ENCODE measurements around the gene LENEP.

GRCh38 chr1:155037851-155038441 is 44.6 kb downstream of the LENEP start:
- no peak for TF ChIP-seq EZH2phosphoT487 (IDR thresholded peaks at IDR 0.05; ENCODE audit: insufficient read depth, low read depth)
- no peak for TF ChIP-seq EZH2 (IDR thresholded peaks at IDR 0.05; ENCODE audit: insufficient read depth, poor library complexity, severe bottlenecking)

Measured in GM23248 (cell line).